LNCAP (cell line): ENCODE results near the gene OPTC.

Experiments used
- CTCF ChIP-seq: fragments of 450-650 bp; IDR thresholded peaks from 2 replicates; pipeline ENCODE4 v1.5.1; 2017; ENCODE audit warnings: mild to moderate bottlenecking

Gene OPTC

DNA sequence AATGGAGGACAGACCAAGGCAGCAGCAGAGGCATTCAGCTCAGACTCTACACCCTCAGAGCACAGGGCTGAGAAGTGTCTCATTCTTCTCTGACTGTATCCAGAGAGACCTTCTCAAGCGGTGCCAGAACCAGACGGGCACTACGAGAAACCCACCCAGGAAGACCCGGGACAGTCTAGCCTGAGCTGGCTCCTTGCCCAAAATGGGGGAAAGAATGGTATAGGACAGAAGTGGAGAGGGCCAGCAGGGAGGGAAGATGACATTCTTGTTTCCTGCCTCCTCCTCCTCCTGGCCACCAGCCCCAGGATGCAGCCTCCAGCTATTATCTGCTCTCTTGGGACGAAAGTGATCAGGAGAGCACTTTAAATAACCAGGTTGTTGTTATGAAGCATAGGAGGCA, 40.9 kb upstream of the OPTC start:
- no peak for TF ChIP-seq CTCF

GRCh38 chr1:203453616-203454015, 40.3 kb upstream of the OPTC start:
- no peak for TF ChIP-seq CTCF

GRCh38 chr1:203454986-203455471, 38.9 kb upstream of the OPTC start:
- no peak for TF ChIP-seq CTCF

DNA sequence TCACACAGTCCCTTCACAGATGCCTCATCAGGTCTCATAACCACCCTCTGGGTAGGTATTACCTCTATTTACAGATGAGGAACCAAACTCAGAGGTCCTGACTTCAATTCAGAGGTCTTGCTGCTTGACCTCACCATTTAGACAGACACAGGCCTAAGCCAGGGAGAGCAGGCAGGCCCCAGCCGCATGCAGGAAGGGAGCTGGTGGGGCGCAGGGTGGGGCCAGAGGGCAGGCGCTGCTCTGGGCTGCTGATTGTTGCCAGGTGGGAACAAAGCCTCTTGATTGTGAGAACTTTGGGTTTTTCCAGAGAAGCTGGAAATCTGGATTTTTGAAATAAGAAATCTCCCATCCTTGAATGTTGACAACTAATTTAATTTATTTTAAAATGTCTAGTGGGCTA, 38.2 kb upstream of the OPTC start:
- no peak for TF ChIP-seq CTCF

- no peak for TF ChIP-seq CTCF
Observed at GRCh38 chr1:203456577-203456976, 37.4 kb upstream of the OPTC start.

DNA sequence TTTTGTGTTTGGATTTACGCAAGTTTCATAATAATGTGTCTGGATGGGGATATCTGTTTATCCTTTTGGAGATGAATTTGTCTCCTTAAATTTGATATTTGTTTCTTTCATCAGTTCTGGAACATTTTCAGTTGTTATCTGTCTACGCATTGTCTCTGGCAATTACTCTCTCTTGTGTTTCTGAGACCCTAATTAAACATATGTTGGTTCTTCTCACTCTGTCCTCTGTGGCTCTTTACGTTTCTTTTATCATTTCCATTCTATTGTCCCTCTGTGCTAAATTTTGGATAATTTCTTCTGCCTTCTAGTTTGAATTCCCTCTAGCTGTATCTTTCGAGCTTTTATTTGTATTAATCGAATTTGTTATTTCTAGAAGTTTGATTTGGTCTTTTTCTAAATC, 35.9 kb upstream of the OPTC start:
- TF ChIP-seq CTCF, result no peak

- TF ChIP-seq CTCF, result no peak
Observed at GRCh38 chr1:203459671-203460201, 34.2 kb upstream of the OPTC start.

GRCh38 chr1:203461717-203462116, 32.2 kb upstream of the OPTC start:
- no peak for TF ChIP-seq CTCF
